H9 (cell line): ENCODE data around the gene MACC1. TPM values are rescaled to one million over a fixed set of nuclear protein-coding genes. Genes with fewer than 3 reads are reported as not detected.

Experiments used
- DNase-seq: peaks from one replicate; pipeline ENCODE4 v3.0.0-alpha.2; 2017
- H2AFZ ChIP-seq: one replicate; pipeline ENCODE4 v1.6.1; 2013; ENCODE audit warnings: mild to moderate bottlenecking, low read length, control low read depth, moderate library complexity
- H2AK5ac ChIP-seq: 2 replicates; pipeline ENCODE4 v1.6.1; 2013; ENCODE audit warnings: low read length, control low read depth, mixed read lengths; ENCODE audit not compliant: insufficient read length
- H2BK120ac ChIP-seq: one replicate; pipeline ENCODE4 v1.6.1; 2013; ENCODE audit warnings: low read depth, mild to moderate bottlenecking, low read length, control low read depth, inconsistent platforms; ENCODE audit not compliant: poor library complexity, severe bottlenecking
- H2BK12ac ChIP-seq: 2 replicates; pipeline ENCODE4 v1.6.1; 2013; ENCODE audit warnings: low read length, control low read depth, mixed read lengths, low read depth; ENCODE audit not compliant: insufficient read length
- H2BK15ac ChIP-seq: 2 replicates; pipeline ENCODE4 v1.6.1; 2013; ENCODE audit warnings: low read depth, low read length, control low read depth
- H2BK20ac ChIP-seq: one replicate; pipeline ENCODE4 v1.6.1; 2013; ENCODE audit warnings: low read depth, mild to moderate bottlenecking, low read length, control low read depth, inconsistent platforms; ENCODE audit not compliant: poor library complexity, severe bottlenecking
- H2BK5ac ChIP-seq: 2 replicates; pipeline ENCODE4 v1.6.1; 2013; ENCODE audit warnings: low read length, control low read depth, mixed read lengths; ENCODE audit not compliant: insufficient read length
- H3K14ac ChIP-seq: 2 replicates; pipeline ENCODE4 v1.6.1; 2013; ENCODE audit warnings: low read length, control low read depth; ENCODE audit not compliant: insufficient read depth
- H3K18ac ChIP-seq: 2 replicates; pipeline ENCODE4 v1.6.1; 2013; ENCODE audit warnings: low read depth, mild to moderate bottlenecking, mixed read lengths, low read length, control low read depth; ENCODE audit not compliant: insufficient read length
- H3K23ac ChIP-seq: 2 replicates; pipeline ENCODE4 v1.6.1; 2013; ENCODE audit warnings: low read length, control low read depth, mixed read lengths, low read depth; ENCODE audit not compliant: insufficient read length
- H3K23me2 ChIP-seq: 2 replicates; pipeline ENCODE4 v1.6.1; 2013; ENCODE audit warnings: low read depth, mild to moderate bottlenecking, mixed read lengths, low read length, control low read depth; ENCODE audit not compliant: insufficient read length, poor library complexity, severe bottlenecking
- H3K27ac ChIP-seq: 2 replicates; pipeline ENCODE4 v1.5.1; 2013; ENCODE audit warnings: low read length, control low read depth, mixed read lengths, low read depth; ENCODE audit not compliant: insufficient read length
- H3K27me3 ChIP-seq: 2 replicates; pipeline ENCODE4 v1.6.1; 2013; ENCODE audit warnings: low read length, control low read depth, inconsistent platforms; ENCODE audit not compliant: insufficient read depth
- H3K4ac ChIP-seq: 2 replicates; pipeline ENCODE4 v1.6.1; 2013; ENCODE audit warnings: low read depth, mild to moderate bottlenecking, control low read depth, inconsistent platforms, low read length, moderate library complexity
- H3K4me1 ChIP-seq: 2 replicates; pipeline ENCODE4 v1.6.1; 2013; ENCODE audit warnings: low read length, control low read depth, inconsistent platforms; ENCODE audit not compliant: insufficient read depth
- H3K4me2 ChIP-seq: 2 replicates; pipeline ENCODE4 v1.6.1; 2013; ENCODE audit warnings: low read length, control low read depth, mixed read lengths; ENCODE audit not compliant: insufficient read length, insufficient read depth
- H3K56ac ChIP-seq: 2 replicates; pipeline ENCODE4 v1.6.1; 2013; ENCODE audit warnings: low read depth, mild to moderate bottlenecking, mixed read lengths, low read length, control low read depth; ENCODE audit not compliant: insufficient read length
- H3K79me1 ChIP-seq: 2 replicates; pipeline ENCODE4 v1.6.1; 2013; ENCODE audit warnings: low read depth, mild to moderate bottlenecking, moderate library complexity, low read length, control low read depth, inconsistent platforms; ENCODE audit not compliant: insufficient read depth, poor library complexity, severe bottlenecking
- H3K79me2 ChIP-seq: 2 replicates; pipeline ENCODE4 v1.6.1; 2013; ENCODE audit warnings: low read length, control low read depth, inconsistent platforms; ENCODE audit not compliant: insufficient read depth
- H3K9ac ChIP-seq: 2 replicates; pipeline ENCODE4 v1.6.1; 2013; ENCODE audit warnings: low read length, control low read depth, mixed read lengths; ENCODE audit not compliant: insufficient read length; ENCODE audit errors: extremely low read depth
- H3K9me3 ChIP-seq: one replicate; pipeline ENCODE4 v1.6.1; 2013; ENCODE audit warnings: low read depth, low read length, inconsistent platforms; ENCODE audit not compliant: control insufficient read depth
- H3T11ph ChIP-seq: one replicate; pipeline ENCODE4 v1.6.1; 2013; ENCODE audit warnings: mild to moderate bottlenecking, low read length, control low read depth, inconsistent platforms
- H4K20me1 ChIP-seq: one replicate; pipeline ENCODE4 v1.6.1; 2013; ENCODE audit not compliant: control insufficient read depth, insufficient read length, insufficient read depth
- H4K5ac ChIP-seq: 2 replicates; pipeline ENCODE4 v1.6.1; 2013; ENCODE audit warnings: low read depth, mild to moderate bottlenecking, mixed read lengths, low read length, control low read depth; ENCODE audit not compliant: insufficient read length
- H4K8ac ChIP-seq: replicated peaks from 2 replicates; pipeline ENCODE4 v1.6.1; 2013; ENCODE audit warnings: low read length, control low read depth, mixed read lengths, low read depth; ENCODE audit not compliant: insufficient read length
- H4K91ac ChIP-seq: 2 replicates; pipeline ENCODE4 v1.6.1; 2013; ENCODE audit warnings: low read depth, mild to moderate bottlenecking, moderate library complexity, mixed read lengths, low read length, control low read depth; ENCODE audit not compliant: insufficient read length
- H3K27ac Mint-ChIP-seq, 3 experiments: 2 replicates in 2 of 3; 3 replicates in 1 of 3; pipeline ENCODE4 v1.8.0; 2020 to 2021; ENCODE audit warnings: mixed read lengths in 3 of 3, mild to moderate bottlenecking in 1 of 3, moderate library complexity in 1 of 3
- H3K27me3 Mint-ChIP-seq: 2 replicates; pipeline ENCODE4 v1.8.0; 2021; ENCODE audit warnings: low read depth, mild to moderate bottlenecking, moderate library complexity, mixed read lengths
- H3K36me3 Mint-ChIP-seq, 3 experiments: 2 replicates in 2 of 3; 3 replicates in 1 of 3; pipeline ENCODE4 v1.8.0; 2020 to 2021; ENCODE audit warnings: low read depth in 3 of 3, mixed read lengths in 3 of 3; ENCODE audit not compliant: insufficient read depth in 1 of 3
- H3K4me1 Mint-ChIP-seq, 2 experiments: 2 replicates each; pipeline ENCODE4 v1.8.0; 2020; ENCODE audit warnings: mixed read lengths in 2 of 2
- H3K4me3 Mint-ChIP-seq, 2 experiments: 2 replicates in 1 of 2; 3 replicates in 1 of 2; pipeline ENCODE4 v1.8.0; 2020 to 2021; ENCODE audit warnings: mild to moderate bottlenecking in 2 of 2, mixed read lengths in 2 of 2, moderate library complexity in 1 of 2
- H3K9me3 Mint-ChIP-seq, 2 experiments: 2 replicates in 1 of 2; 3 replicates in 1 of 2; pipeline ENCODE4 v1.8.0; 2020; ENCODE audit warnings: mild to moderate bottlenecking in 2 of 2, mixed read lengths in 2 of 2, moderate library complexity in 1 of 2
- total RNA-seq: library from RNA; stranded (reverse); gene quantifications from 2 replicates; pipeline ENCODE4 v1.2.1, GENCODE V29; 2021
- TF ChIP-seq, protein P1 (sequence below): fragments of 200-600 bp; sonication (generic); conservative IDR thresholded peaks from 3 replicates; pipeline ENCODE4 v1.8.0; 2021; ENCODE audit warnings: antibody characterized with exemption, mild to moderate bottlenecking

Gene MACC1
- total RNA-seq, 1 experiment from 2014 or later: 11.0 TPM

DNA sequence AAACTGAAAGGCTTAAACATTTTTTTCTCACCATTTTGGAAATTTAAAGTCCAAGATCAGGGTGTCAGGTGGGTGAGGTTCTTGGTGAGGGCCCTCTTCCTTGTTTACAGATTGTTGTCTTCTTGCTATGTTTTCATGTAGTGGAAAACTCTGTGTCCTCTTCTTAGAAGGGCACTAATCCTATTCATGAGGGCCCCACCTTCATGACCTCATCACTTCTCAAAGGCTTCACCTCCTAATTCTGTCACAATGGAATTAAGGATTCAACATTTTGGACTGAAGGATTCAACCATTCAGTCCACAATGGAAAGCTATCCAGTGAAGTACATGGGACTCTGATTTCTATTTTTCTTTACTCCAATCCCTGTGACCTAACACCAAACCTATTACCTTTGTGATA lies 27.3 kb downstream of the MACC1 start:
- peaks cover 5 to 8% (median 5%) of the 10 kb centered on the region in 3 experiments for H3K36me3 Mint-ChIP-seq
- no peak overlapping the region for H3K18ac ChIP-seq

More for the DNA sequence above, 27.3 kb downstream of the MACC1 start:
- TF ChIP-seq, protein P1, sequence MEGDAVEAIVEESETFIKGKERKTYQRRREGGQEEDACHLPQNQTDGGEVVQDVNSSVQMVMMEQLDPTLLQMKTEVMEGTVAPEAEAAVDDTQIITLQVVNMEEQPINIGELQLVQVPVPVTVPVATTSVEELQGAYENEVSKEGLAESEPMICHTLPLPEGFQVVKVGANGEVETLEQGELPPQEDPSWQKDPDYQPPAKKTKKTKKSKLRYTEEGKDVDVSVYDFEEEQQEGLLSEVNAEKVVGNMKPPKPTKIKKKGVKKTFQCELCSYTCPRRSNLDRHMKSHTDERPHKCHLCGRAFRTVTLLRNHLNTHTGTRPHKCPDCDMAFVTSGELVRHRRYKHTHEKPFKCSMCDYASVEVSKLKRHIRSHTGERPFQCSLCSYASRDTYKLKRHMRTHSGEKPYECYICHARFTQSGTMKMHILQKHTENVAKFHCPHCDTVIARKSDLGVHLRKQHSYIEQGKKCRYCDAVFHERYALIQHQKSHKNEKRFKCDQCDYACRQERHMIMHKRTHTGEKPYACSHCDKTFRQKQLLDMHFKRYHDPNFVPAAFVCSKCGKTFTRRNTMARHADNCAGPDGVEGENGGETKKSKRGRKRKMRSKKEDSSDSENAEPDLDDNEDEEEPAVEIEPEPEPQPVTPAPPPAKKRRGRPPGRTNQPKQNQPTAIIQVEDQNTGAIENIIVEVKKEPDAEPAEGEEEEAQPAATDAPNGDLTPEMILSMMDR: no peak
- Mint-ChIP-seq H3K4me1 (peaks cover 8 to 9% of the 10 kb centered on the region in 2 experiments; a peak in 1 of 4 replicates), H3K4me3 (no peak overlapping the region), H3K27ac (no peak overlapping the region), H3K27me3 (no peaks in the 10 kb centered on the region), H3K9me3 (peaks cover 4 to 6% of the 10 kb centered on the region in 2 experiments; a peak in 3 of 5 replicates)
- no peak overlapping the region for H3K14ac ChIP-seq
- H3K9me3 ChIP-seq: no peaks in the 10 kb centered on the region
- H2BK15ac ChIP-seq: no peak overlapping the region
- no peak overlapping the region for H2BK120ac ChIP-seq
- H3T11ph ChIP-seq: no peak overlapping the region
- H3K9ac ChIP-seq: no peak overlapping the region
- no peaks in the 10 kb centered on the region for H3K27me3 ChIP-seq
- H3K4ac ChIP-seq: no peak overlapping the region
- no peak overlapping the region for H2BK12ac ChIP-seq
- no peaks in the 10 kb centered on the region for H3K79me2 ChIP-seq
- H4K5ac ChIP-seq: no peak overlapping the region
- H3K23ac ChIP-seq: no peak overlapping the region
- no peak overlapping the region for H2AK5ac ChIP-seq
- no peak overlapping the region for H3K4me2 ChIP-seq
- H4K91ac ChIP-seq: no peak overlapping the region
- H3K4me1 ChIP-seq: no peaks in the 10 kb centered on the region; the same call in 1 of the 2 replicates
- no peak for DNase-seq
- no peak overlapping the region for H2BK5ac ChIP-seq
- no peak overlapping the region for H2AFZ ChIP-seq
- no peaks in the 10 kb centered on the region for H3K79me1 ChIP-seq
- H3K27ac ChIP-seq: no peak overlapping the region
- H2BK20ac ChIP-seq: no peak overlapping the region
- H4K20me1 ChIP-seq: no peaks in the 10 kb centered on the region
- no peaks in the 10 kb centered on the region for H3K23me2 ChIP-seq
- H3K56ac ChIP-seq: no peak overlapping the region
- no peak overlapping the region for H4K8ac ChIP-seq
